Keratinocyte (primary cell): Measurements from ENCODE around the gene CLEC16A. TPM values are rescaled to one million over a fixed set of nuclear protein-coding genes. Genes with fewer than 3 reads are reported as not detected.
A peak's percentile ranks its signal among the peaks of the same experiment; 100 is the strongest.

Experiments used
- DNase-seq: peaks from one replicate; pipeline ENCODE4 v3.0.0-alpha.2; 2011; ENCODE audit warnings: low read depth, missing footprints, low spot score
- FAIRE-seq: peaks from 2 replicates; lab custom pipeline; 2011; peaks lifted over from hg19 to GRCh38; lab: Jason Lieb, UNC
- H2AFZ ChIP-seq: 2 replicates; pipeline ENCODE4 v1.6.0; 2012; ENCODE audit warnings: low read length, control low read depth, inconsistent platforms; ENCODE audit not compliant: control insufficient read depth
- H3K27ac ChIP-seq: 2 replicates; pipeline ENCODE4 v1.5.1; 2011; ENCODE audit warnings: low read length; ENCODE audit not compliant: control insufficient read depth, insufficient read depth
- H3K27me3 ChIP-seq: 3 replicates; pipeline ENCODE4 v1.6.0; 2011; ENCODE audit warnings: low read length; ENCODE audit not compliant: control insufficient read depth, insufficient read depth; ENCODE audit errors: extremely low read depth
- H3K36me3 ChIP-seq, 2 experiments: 2 replicates in 1 of 2; 3 replicates in 1 of 2; pipeline ENCODE4 v1.5.1; 2011; ENCODE audit warnings: low read length in 2 of 2, mild to moderate bottlenecking in 1 of 2; ENCODE audit not compliant: control insufficient read depth in 2 of 2, insufficient read depth in 2 of 2; ENCODE audit errors: extremely low read depth in 1 of 2
- H3K4me1 ChIP-seq: 3 replicates; pipeline ENCODE4 v1.5.1; 2011; ENCODE audit warnings: low read length; ENCODE audit not compliant: control insufficient read depth, insufficient read depth; ENCODE audit errors: extremely low read depth
- H3K4me2 ChIP-seq: 3 replicates; pipeline ENCODE4 v1.6.0; 2011; ENCODE audit warnings: low read depth, low read length; ENCODE audit not compliant: control insufficient read depth, insufficient read depth; ENCODE audit errors: extremely low read depth
- H3K4me3 ChIP-seq, 3 experiments: fragments of 200-600 bp in 1 of 3; sonication (generic) in 1 of 3; 2 replicates in 2 of 3; 3 replicates in 1 of 3; pipeline ENCODE4 v1.5.1; 2011 to 2016; ENCODE audit warnings: low read length in 3 of 3, mild to moderate bottlenecking in 3 of 3, control low read depth in 2 of 3, inconsistent platforms in 1 of 3, low read depth in 1 of 3, mixed read lengths in 1 of 3, mixed run types in 1 of 3, moderate library complexity in 1 of 3; ENCODE audit not compliant: control insufficient read depth in 2 of 3, insufficient read depth in 2 of 3; ENCODE audit errors: extremely low read depth in 1 of 3
- H3K79me2 ChIP-seq: 2 replicates; pipeline ENCODE4 v1.6.0; 2012; ENCODE audit warnings: low read length; ENCODE audit not compliant: control insufficient read depth, insufficient read depth
- H3K9ac ChIP-seq: 3 replicates; pipeline ENCODE4 v1.6.0; 2011; ENCODE audit warnings: low read length; ENCODE audit not compliant: control insufficient read depth, insufficient read depth; ENCODE audit errors: extremely low read depth
- H3K9me1 ChIP-seq: 3 replicates; pipeline ENCODE4 v1.6.0; 2011; ENCODE audit warnings: low read length; ENCODE audit not compliant: control insufficient read depth, insufficient read depth; ENCODE audit errors: extremely low read depth
- H3K9me3 ChIP-seq: 2 replicates; pipeline ENCODE4 v1.5.1; 2012; ENCODE audit warnings: low read depth, low read length; ENCODE audit not compliant: control insufficient read depth
- H4K20me1 ChIP-seq: 3 replicates; pipeline ENCODE4 v1.6.0; 2011; ENCODE audit warnings: low read length; ENCODE audit not compliant: control insufficient read depth, insufficient read depth; ENCODE audit errors: extremely low read depth
- CTCF ChIP-seq, 3 experiments: IDR thresholded peaks in 1 of 3; conservative IDR thresholded peaks in 1 of 3; optimal IDR thresholded peaks in 1 of 3; 2 replicates in 2 of 3; 3 replicates in 1 of 3; pipeline versions ENCODE3 to v1.5.1; 2011; ENCODE audit warnings: low read length in 3 of 3, mild to moderate bottlenecking in 3 of 3, moderate library complexity in 2 of 3, control low read depth in 1 of 3, inconsistent platforms in 1 of 3; ENCODE audit not compliant: insufficient read depth in 2 of 3; ENCODE audit errors: extremely low read depth in 1 of 3
- EZH2 ChIP-seq: IDR thresholded peaks from one replicate; pipeline ENCODE4 v1.6.1; 2012; ENCODE audit warnings: inconsistent platforms, mild to moderate bottlenecking, low read length, moderate library complexity
- dilution Hi-C: fragments of 300-500 bp; cut with MboI; formaldehyde crosslinking; loops from one replicate; pipeline ENCODE4 v1.7.0; 2020; ENCODE audit warnings: low sequenced_read_pairs; ENCODE audit not compliant: extremely low pct_ligation_motif_present
- polyA plus RNA-seq, 5 experiments: library from polyadenylated mRNA; depleted of rRNA in 3 of 5; stranded (reverse) in 3 of 5; stranded (forward) in 1 of 5; unstranded in 1 of 5; fragments of >200 nt; gene quantifications; 1 replicate in 1 of 5; 2 replicates in 3 of 5; 3 replicates in 1 of 5; pipeline versions ENCODE4 v1.2.1 to v1.2.3, GENCODE V29; 2011 to 2012; ENCODE audit warnings: missing spikeins in 2 of 5, low read depth in 1 of 5, low replicate concordance in 1 of 5

CLEC16A gene
- polyA plus RNA-seq, 1 donor (not counting 4 experiments of a cell fraction or from before 2014, with no cell fraction given): 9.5 TPM

DNA sequence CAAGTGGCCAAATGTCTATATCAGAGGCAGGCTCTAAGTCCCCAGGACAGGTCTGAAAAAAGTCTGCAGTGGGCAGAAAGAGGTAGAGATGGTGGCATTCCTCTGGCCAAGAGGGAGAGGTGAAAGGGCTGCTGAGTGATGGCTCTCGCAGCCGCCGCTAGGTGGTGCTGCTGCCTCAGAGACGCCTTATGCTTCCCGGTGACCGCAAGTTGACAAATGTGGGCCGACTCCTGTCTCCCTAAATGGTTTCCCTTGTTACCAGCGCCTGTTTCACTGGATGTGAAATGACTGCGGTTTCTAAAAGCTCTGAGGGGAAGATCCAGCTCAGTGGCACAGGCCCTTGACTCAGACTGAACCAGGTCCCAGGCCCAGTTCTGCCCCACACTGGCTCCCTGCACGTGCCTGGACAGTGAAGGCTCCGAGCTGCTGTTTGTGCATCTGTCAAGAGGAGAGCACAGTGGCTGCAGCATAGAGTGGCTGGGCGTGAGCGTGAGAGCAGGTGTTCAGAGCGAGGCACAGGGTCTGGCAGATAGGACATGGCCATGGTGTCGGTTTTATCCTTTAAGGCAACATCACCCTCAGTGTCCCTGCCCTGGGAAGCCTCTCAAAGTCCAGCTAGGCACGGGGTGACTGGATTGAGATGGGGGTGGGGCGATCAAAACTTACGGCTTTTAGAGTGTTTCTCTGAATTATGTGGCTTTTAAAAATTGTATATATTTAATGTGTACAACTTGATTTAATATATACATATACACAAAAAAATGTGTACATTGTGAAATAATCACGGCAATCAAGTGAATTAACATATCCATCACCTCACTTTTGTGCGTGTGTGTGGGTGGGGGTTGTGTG is 19.9 kb downstream of the CLEC16A start:
- FAIRE-seq: peak; percentile 29
- Histone ChIP-seq H3K4me1 (peaks cover 14% of the 10 kb centered on the region), H3K36me3 (peaks cover 17% of the 10 kb centered on the region in 2 experiments), H3K9me1 (no peaks in the 10 kb centered on the region), H3K79me2 (no peaks in the 10 kb centered on the region), H3K4me2 (no peak overlapping the region), H3K9me3 (no peaks in the 10 kb centered on the region), H3K27ac (no peak overlapping the region), H3K9ac (no peak overlapping the region), H4K20me1 (no peaks in the 10 kb centered on the region), H3K27me3 (no peaks in the 10 kb centered on the region), H3K4me3 (no peak overlapping the region), H2AFZ (no peak overlapping the region)
- DNase-seq: no peak
- no peak for TF ChIP-seq EZH2
- TF ChIP-seq CTCF (optimal IDR thresholded peaks at IDR 0.05 in 1 of 3, IDR thresholded peaks at IDR 0.05 in 1 of 3, conservative IDR thresholded peaks at IDR 0.05 in 1 of 3; ENCODE audit: extremely low read depth in 1 of 3, insufficient read depth in 2 of 3, low read length in 3 of 3): peak; percentile 98
- dilution Hi-C loops: no loop called here

- TF ChIP-seq EZH2 (no peak), CTCF (optimal IDR thresholded peaks at IDR 0.05 in 1 of 3, IDR thresholded peaks at IDR 0.05 in 1 of 3, conservative IDR thresholded peaks at IDR 0.05 in 1 of 3; ENCODE audit: extremely low read depth in 1 of 3, insufficient read depth in 2 of 3, low read length in 3 of 3) (no peak)
- dilution Hi-C loops: no loop called here
- DNase-seq: no peak
- no peak overlapping the region for H2AFZ ChIP-seq
- no peak overlapping the region for H3K27ac ChIP-seq
- H3K4me2 ChIP-seq: no peak overlapping the region
- H4K20me1 ChIP-seq: no peaks in the 10 kb centered on the region
- no peaks in the 10 kb centered on the region for H3K79me2 ChIP-seq
- H3K4me3 ChIP-seq: no peak overlapping the region
- no peaks in the 10 kb centered on the region for H3K27me3 ChIP-seq
- no peak for FAIRE-seq
- H3K36me3 ChIP-seq: peaks cover 17% of the 10 kb centered on the region in 2 experiments
- no peak overlapping the region for H3K9ac ChIP-seq
- no peaks in the 10 kb centered on the region for H3K9me3 ChIP-seq
- H3K9me1 ChIP-seq: no peaks in the 10 kb centered on the region
- H3K4me1 ChIP-seq: peaks cover 14% of the 10 kb centered on the region
Measured at GRCh38 chr16:10964891-10965326, 20.5 kb downstream of the CLEC16A start.
